Memory B cell (primary cell): Measurements from ENCODE around the gene SMOC2.
"Not testable (repeated sequence)": the region's sequence is repeated elsewhere in the genome, so short reads cannot be mapped to it uniquely, and the experiment has no call there.

Experiments
- ATAC-seq: fragments of 150-1000 bp; cut with Tn5 transposase; 2 replicates; pipeline ENCODE4 v1.10.0; 2021; ENCODE audit warnings: low read depth, mild to moderate bottlenecking, moderate library complexity
- DNase-seq, 2 donors: peaks; one replicate each; pipeline ENCODE4 v3.0.0; 2022; ENCODE audit warnings: low spot score in 2 of 2
- H3K27ac Mint-ChIP-seq: one replicate; pipeline ENCODE4 v1.8.0; 2022; ENCODE audit warnings: mild to moderate bottlenecking, moderate library complexity, mixed read lengths
- H3K27me3 Mint-ChIP-seq: one replicate; pipeline ENCODE4 v1.8.0; 2022; ENCODE audit warnings: mixed read lengths
- H3K36me3 Mint-ChIP-seq: one replicate; pipeline ENCODE4 v1.8.0; 2022; ENCODE audit warnings: mild to moderate bottlenecking, mixed read lengths
- H3K4me1 Mint-ChIP-seq: one replicate; pipeline ENCODE4 v1.8.0; 2022; ENCODE audit warnings: mixed read lengths
- H3K4me3 Mint-ChIP-seq: one replicate; pipeline ENCODE4 v1.8.0; 2022; ENCODE audit warnings: mild to moderate bottlenecking, moderate library complexity, mixed read lengths
- H3K9me3 Mint-ChIP-seq: one replicate; pipeline ENCODE4 v1.8.0; 2022; ENCODE audit warnings: mixed read lengths

The SMOC2 gene

DNA sequence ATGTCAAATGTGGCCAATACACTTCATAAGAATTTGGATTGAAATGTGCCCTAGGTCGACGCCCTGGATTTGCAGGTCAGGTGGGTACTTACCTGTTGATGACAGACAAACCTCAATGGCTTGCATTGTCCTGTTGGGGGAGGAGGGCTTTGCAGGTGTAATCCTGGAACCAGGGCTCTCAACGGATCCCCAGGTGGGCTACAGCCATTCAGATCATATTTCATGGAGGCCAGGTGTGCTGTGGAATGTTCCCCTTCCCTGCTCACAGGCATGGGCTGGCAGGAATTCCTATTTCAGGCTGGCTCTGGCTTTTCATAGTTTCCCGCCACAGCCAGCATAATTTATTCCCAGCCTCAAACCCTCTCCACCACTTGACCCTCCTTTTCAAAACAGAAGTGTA, 254.7 kb downstream of the SMOC2 start:
- no peaks in the 10 kb centered on the region for H3K9me3 Mint-ChIP-seq

DNA sequence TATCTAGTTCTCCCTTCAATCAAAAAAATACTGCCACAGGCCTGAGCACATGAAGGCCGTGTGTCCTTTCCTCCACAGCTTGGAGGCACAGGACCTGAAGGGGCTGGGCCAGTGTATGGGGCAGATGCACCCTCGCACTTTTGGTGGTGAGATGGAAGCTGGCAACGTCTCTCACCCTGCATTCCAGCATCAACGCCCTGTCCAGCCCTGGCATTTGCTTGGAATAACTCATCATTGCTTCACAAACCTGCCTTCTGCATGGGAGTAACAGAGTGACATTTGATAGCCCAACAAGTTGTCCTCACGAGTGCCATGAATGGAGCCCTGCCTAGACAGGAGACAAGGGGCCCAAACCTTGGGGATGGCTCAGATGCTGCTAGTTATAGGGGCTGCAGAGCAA, 257.9 kb downstream of the SMOC2 start:
- Mint-ChIP-seq H3K9me3 (peaks cover 2% of the 10 kb centered on the region), H3K4me1 (no peaks in the 10 kb centered on the region), H3K27ac (no peak overlapping the region), H3K27me3 (peaks cover 2% of the 10 kb centered on the region), H3K36me3 (peaks cover 1% of the 10 kb centered on the region), H3K4me3 (no peak overlapping the region)
- DNase-seq (no peak), ATAC-seq (no peak)

More for the DNA sequence above, 254.7 kb downstream of the SMOC2 start:
- H3K27me3 Mint-ChIP-seq = no peaks in the 10 kb centered on the region
- ATAC-seq (no peak), DNase-seq (no peak)
- H3K36me3 Mint-ChIP-seq = no peaks in the 10 kb centered on the region
- H3K4me3 Mint-ChIP-seq = no peak overlapping the region
- no peak overlapping the region for H3K27ac Mint-ChIP-seq
- H3K4me1 Mint-ChIP-seq = no peaks in the 10 kb centered on the region

DNA sequence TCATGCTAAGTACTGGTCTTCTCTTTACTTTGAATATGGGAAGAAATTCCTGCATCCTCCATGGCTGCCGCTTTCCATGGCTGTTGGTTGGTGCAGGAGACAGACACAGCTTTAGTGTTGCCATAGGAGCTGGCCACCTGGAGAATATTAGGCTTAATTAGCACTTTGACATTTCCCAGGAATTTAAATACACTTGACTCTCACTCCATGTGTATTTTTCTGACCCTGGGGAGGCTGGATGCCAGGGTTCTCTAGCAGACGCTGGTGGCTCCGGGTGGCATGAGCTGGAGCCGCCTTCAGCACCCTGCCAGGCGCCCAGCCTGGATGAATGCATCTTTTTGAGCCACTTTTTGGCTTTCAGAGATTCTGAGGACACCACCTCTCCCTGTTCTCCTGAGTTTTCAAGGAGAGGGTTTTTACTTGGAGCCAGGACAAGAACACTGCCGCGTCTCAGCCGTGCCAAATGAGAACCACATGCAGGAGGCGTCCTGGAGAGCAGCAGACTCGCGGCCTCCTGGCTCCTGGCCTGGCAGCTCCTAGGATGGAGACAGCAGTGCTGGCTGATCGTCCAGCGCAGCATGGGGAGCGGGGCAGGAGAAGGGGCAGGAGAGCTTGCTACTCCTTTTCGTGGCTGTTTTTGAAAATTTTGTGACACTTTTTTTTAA, 258.8 kb downstream of the SMOC2 start:
- no peaks in the 10 kb centered on the region for H3K4me1 Mint-ChIP-seq
- no peak overlapping the region for H3K4me3 Mint-ChIP-seq
- H3K27me3 Mint-ChIP-seq = peaks cover 2% of the 10 kb centered on the region
- peaks cover 2% of the 10 kb centered on the region for H3K9me3 Mint-ChIP-seq
- ATAC-seq = no peak
- no peak overlapping the region for H3K27ac Mint-ChIP-seq
- H3K36me3 Mint-ChIP-seq = peaks cover 1% of the 10 kb centered on the region
- no peak for DNase-seq

DNA sequence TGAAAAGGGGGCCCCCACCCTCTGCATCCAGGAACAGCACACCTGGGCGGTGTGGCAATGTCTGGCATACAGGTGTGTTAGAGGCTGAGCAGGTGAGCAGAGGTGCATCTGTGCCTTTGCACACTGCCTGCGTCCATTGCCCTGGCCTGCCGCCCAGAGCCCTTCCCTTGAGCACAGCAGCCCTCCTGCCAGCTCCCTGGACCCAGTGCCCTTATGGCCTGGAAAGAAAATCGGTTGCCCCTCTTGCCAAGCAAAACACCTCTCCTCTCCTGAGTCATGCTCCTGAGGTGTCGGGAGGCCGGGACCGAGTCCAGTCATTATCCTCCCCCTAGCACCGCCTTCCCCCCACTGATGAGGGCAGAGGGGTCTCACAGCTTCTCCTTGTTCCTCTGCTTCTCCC, 259.9 kb downstream of the SMOC2 start:
- ATAC-seq = no peak
- Mint-ChIP-seq H3K4me3 (no peak overlapping the region), H3K9me3 (peaks cover 2% of the 10 kb centered on the region), H3K27me3 (peaks cover 2% of the 10 kb centered on the region), H3K36me3 (peaks cover 1% of the 10 kb centered on the region), H3K4me1 (no peaks in the 10 kb centered on the region), H3K27ac (no peak overlapping the region)
- no peak for DNase-seq

DNA sequence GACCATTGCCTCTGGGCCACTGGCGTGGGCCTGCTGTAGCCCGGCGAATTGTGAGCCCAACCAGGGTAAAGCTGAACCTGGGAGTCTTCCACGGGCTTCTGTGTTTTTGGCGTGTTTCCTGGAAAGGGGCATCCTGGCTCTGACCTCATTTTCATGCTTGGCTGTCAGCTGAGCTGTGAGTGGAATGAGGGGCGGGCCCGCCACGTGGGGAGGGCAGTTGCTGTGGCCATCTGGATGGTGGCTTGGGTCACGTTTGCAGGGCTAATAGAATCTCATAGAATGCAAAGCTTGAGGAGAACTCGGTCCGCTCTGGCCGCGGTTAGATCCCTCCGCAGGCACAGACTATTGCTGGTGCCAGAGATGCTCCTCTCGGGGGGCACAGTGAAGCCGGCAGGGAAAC, 263.0 kb downstream of the SMOC2 start:
- H3K4me3 Mint-ChIP-seq = no peak overlapping the region
- H3K27me3 Mint-ChIP-seq = peaks cover 2% of the 10 kb centered on the region
- ATAC-seq = no peak
- H3K4me1 Mint-ChIP-seq = no peaks in the 10 kb centered on the region
- no peak for DNase-seq
- peaks cover 1% of the 10 kb centered on the region for H3K36me3 Mint-ChIP-seq
- peaks cover 2% of the 10 kb centered on the region for H3K9me3 Mint-ChIP-seq
- H3K27ac Mint-ChIP-seq = no peak overlapping the region

DNA sequence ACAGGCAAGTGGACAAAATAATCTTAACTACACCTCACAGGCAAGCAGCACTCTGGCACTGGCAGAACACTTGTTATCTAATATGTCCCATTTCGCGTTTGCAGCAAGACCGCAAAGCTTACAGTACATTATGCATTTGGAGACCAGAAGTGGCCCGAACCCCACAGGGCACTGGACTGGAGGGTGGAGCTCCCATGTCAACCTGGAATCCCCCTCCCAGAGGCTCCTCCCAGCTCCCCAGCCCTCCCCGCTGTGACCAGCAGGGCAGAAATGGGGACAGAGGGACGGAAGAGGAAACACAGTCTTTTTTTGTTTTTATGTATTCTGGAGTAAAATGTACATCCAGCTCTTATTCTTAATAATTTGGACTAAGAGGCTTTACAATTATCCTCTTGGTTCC, 263.7 kb downstream of the SMOC2 start:
- Mint-ChIP-seq H3K36me3 (peaks cover 1% of the 10 kb centered on the region), H3K4me1 (no peaks in the 10 kb centered on the region), H3K9me3 (peaks cover 2% of the 10 kb centered on the region), H3K27me3 (peaks cover 2% of the 10 kb centered on the region), H3K27ac (no peak overlapping the region), H3K4me3 (no peak overlapping the region)
- DNase-seq (no peak), ATAC-seq (no peak)

DNA sequence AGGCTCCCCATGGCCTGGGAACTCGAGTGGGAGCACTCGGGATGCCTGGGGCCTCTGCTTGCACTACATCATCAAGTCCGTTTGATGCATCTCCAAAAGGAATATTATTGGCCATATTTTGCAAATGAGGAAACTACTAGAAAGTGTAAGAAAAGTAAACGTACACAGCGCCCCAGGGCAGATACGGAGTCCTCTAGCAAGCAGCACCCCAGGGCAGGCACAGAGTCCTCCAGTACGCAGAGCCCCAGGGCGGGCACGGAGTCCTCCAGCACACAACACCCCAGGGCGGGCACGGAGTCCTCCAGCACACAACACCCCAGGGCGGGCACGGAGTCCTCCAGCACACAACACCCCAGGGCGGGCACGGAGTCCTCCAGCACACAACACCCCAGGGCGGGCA, 264.3 kb downstream of the SMOC2 start:
- ATAC-seq, H3K27ac Mint-ChIP-seq, H3K27me3 Mint-ChIP-seq, H3K4me1 Mint-ChIP-seq, DNase-seq, H3K36me3 Mint-ChIP-seq, H3K9me3 Mint-ChIP-seq, H3K4me3 Mint-ChIP-seq: not testable (repeated sequence)

DNA sequence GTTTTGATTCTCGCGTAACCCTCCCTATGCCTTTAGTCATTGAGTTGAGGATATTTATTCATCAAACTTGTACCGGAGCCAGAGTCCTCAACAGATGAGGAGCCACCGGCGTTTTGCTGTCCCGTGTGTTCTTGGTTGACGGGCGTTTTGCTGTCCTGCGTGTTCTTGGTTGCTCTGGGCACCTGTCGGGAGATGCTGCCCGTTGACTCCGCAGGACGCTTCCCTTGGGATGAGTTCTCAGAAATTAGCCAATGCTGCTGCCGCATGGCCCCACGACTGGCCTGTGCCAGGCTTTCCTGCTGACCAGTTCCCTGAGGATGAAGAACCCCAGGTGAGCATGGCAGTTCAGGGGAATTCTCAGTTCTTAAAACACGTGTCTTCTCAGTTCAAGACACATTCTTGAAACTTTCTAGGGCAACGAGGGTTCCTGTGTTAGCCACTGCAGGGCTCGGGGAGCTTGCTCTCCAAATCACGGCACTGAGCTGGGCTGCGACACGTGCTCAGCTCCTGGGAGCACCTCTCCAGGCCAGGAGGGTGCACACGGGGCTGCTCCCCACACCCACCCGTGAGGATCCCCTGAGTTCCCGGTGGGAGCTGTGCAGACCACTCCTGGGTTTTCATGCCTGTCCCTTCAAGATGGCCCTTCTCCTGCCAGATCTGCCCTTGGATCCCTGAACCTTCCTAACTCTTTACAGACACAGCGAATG, 265.6 kb downstream of the SMOC2 start:
- no peak overlapping the region for H3K4me3 Mint-ChIP-seq
- no peak for ATAC-seq
- peaks cover 2% of the 10 kb centered on the region for H3K9me3 Mint-ChIP-seq
- peaks cover 2% of the 10 kb centered on the region for H3K27me3 Mint-ChIP-seq
- peaks cover 1% of the 10 kb centered on the region for H3K36me3 Mint-ChIP-seq
- no peak overlapping the region for H3K27ac Mint-ChIP-seq
- no peak for DNase-seq
- H3K4me1 Mint-ChIP-seq = no peaks in the 10 kb centered on the region

DNA sequence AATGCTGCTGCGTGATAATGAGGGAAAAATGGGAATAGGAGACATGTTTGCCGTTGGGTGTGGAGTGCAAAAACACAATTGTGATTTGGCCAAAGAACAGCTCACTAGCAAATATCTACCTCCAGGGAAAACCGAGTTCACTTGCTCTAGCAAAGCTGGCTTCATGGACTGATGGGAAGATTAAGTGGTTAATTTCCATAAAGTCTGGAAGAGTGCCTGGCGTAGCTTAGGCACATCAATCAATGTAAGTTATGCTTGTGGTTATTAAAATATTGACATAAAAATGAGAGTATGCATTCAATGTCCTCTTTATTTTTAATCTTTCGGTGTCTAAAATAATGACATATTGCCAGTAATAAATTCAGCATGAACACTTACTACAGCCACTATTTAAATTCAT, 267.5 kb downstream of the SMOC2 start:
- Mint-ChIP-seq H3K4me3 (no peak overlapping the region), H3K9me3 (no peaks in the 10 kb centered on the region), H3K36me3 (no peaks in the 10 kb centered on the region), H3K27ac (no peak overlapping the region), H3K4me1 (no peaks in the 10 kb centered on the region), H3K27me3 (peaks cover 1% of the 10 kb centered on the region)
- ATAC-seq (no peak), DNase-seq (no peak)

DNA sequence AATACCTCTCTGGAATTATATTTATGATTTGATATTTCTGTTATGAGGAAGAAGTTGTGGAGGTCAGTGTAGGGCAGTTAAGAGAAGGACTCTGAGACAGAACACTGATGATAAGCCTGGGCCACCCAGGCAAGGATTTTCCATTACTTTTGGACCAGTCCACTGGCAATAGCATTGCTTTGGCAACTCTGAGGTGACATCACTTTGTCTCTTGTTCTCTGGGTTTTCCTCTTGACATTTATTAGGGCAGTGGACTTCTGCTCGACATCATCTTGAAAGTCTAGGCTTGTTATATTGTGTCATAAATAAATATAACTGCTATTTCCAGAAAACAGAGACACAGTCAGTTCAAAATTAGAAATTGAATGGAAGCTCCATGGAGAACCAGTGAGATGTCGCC, 268.0 kb downstream of the SMOC2 start:
- H3K27ac Mint-ChIP-seq = no peak overlapping the region
- no peaks in the 10 kb centered on the region for H3K36me3 Mint-ChIP-seq
- H3K27me3 Mint-ChIP-seq = peaks cover 1% of the 10 kb centered on the region

DNA sequence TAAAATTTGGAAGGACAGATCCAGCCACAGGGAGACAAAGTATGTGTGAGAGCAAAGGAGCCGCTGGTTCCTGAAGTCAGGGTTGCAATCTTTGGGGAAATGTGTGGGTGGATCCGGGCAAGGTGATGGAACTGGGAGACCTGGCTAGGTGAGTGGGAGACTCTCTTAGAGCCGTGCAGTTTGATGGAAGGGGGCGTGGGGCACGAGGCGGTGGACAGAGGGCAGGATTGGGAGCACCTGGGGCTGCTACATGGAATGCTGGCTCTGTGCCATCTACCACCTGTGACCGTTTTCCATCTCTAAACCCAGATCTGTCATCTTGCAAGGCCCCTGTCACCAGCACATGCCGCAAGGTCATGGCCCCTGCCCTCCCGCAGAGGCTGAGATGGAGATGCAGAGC, 268.4 kb downstream of the SMOC2 start:
- ATAC-seq (no peak), DNase-seq (no peak)
- H3K27ac Mint-ChIP-seq = no peak overlapping the region
- no peak overlapping the region for H3K4me3 Mint-ChIP-seq
- no peaks in the 10 kb centered on the region for H3K9me3 Mint-ChIP-seq
- H3K27me3 Mint-ChIP-seq = peaks cover 1% of the 10 kb centered on the region
- H3K36me3 Mint-ChIP-seq = no peaks in the 10 kb centered on the region
- no peaks in the 10 kb centered on the region for H3K4me1 Mint-ChIP-seq

More for the DNA sequence above, 268.0 kb downstream of the SMOC2 start:
- Mint-ChIP-seq H3K4me1 (no peaks in the 10 kb centered on the region), H3K4me3 (no peak overlapping the region), H3K9me3 (no peaks in the 10 kb centered on the region)
- DNase-seq (no peak), ATAC-seq (no peak)

DNA sequence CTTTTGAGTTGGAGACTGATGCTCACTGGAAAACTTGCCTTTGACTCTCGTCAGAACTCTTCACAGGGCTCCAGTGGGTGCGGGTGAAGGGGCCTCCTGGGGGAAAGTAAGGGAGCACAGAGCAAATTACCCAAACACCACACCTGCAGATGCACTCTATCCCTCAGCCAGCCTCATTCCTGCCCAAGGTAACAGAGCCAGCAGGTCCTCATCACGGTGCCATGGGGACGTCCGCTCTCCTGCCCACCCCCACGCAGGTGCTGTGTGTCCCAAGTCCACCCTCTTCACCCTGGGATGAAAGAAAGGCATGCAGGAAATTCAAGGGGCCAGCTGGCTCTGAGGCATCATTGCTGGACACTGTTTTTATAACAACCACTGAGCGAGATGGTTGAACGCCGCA, 269.0 kb downstream of the SMOC2 start:
- Mint-ChIP-seq H3K36me3 (no peaks in the 10 kb centered on the region), H3K4me3 (no peak overlapping the region), H3K27me3 (peaks cover 1% of the 10 kb centered on the region), H3K27ac (no peak overlapping the region), H3K4me1 (no peaks in the 10 kb centered on the region), H3K9me3 (no peaks in the 10 kb centered on the region)
- DNase-seq (no peak), ATAC-seq (no peak)

DNA sequence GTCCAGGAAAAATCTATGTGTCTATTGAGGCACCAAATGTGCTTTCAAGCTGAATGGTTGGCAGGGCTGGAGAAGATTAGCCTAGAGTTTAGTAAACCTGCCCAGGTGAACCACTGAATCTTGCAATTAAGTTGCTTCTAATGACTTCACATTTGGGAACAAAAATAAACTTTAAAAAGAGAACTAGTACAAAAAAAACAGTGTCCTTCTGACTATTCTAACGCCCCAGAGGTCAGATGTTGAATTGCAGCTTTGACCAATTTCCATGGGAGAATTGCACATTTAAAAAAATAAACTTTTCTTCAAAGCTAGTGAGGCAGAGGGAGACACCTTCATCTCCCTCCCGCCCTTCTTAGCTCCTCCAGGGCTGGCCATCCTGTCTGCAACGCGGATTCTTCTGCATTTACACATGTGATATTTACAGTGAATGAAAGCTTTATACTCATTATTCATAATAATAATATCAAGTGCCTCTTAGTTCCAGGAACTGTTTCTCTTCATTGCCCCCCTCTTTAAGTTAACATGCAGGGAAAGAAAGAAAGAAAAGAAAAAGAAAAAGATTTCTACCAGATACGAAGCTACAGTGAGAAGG, 270.2 kb downstream of the SMOC2 start:
- H3K4me1 Mint-ChIP-seq = no peaks in the 10 kb centered on the region
- H3K27ac Mint-ChIP-seq = no peak overlapping the region
- H3K27me3 Mint-ChIP-seq = peaks cover 1% of the 10 kb centered on the region
- H3K9me3 Mint-ChIP-seq = no peaks in the 10 kb centered on the region
- DNase-seq (no peak), ATAC-seq (no peak)
- no peaks in the 10 kb centered on the region for H3K36me3 Mint-ChIP-seq
- H3K4me3 Mint-ChIP-seq = no peak overlapping the region

DNA sequence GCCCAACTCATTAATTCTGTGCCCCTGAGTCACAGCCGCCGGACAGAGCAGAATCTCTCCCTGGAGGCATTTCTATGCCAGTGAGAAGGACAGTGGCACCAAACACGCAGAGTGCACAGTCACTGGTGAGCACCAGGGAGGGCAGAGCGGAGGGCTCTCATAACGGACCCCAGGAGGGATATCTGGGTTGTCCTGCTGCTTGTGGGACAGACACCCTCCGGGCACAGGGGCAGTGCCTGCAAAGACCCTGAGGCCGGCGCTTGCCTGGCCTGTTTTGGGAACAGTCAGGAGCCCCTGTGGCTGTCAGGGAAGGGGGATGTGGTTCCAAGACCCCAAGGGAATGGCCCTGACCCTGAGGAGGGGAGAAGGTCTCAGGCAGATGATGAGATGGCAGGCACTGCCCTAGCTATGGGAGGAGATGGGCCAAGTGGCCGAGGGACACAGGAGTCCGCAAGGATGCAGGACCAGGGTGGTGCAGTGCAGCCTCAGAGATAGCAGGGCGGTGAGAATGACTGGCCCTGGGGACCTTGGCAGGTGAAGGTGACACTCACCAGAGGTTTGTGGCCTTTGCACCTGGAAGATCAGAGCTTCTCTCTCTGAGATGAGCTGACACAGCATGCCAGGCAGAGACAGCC, 270.8 kb downstream of the SMOC2 start:
- H3K27me3 Mint-ChIP-seq = peaks cover 1% of the 10 kb centered on the region
- ATAC-seq (no peak), DNase-seq (no peak)
- no peaks in the 10 kb centered on the region for H3K36me3 Mint-ChIP-seq
- no peaks in the 10 kb centered on the region for H3K4me1 Mint-ChIP-seq
- no peak overlapping the region for H3K4me3 Mint-ChIP-seq
- H3K9me3 Mint-ChIP-seq = no peaks in the 10 kb centered on the region
- H3K27ac Mint-ChIP-seq = no peak overlapping the region
